ENCODE results near the gene ENGASE.

ENGASE gene

DNA sequence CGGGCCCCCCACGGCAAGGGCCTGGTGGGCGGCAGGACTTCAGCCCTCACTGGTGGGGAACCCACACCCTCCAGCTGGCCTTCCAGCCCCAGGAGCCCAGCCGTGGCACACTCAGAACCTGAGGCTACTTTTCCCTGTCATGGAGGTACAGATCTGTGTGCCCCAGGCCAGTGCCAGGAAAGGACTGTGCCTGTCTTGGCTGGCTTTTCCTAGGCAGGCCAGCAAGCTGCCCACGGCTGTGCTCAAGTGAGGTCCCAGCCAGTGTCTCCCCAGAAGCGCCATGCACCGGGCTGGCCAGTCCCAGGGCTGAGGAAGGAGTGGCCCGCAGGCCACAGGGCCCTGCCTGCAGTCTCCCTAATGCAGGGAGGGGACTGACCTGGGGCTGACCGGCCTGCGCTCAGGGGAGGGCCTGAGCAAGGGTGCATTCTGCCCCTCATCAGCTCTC, 16.6 kb downstream of the ENGASE start:
- no peak for DNase-seq (ENCODE audit: low read depth in 2 of 2)

DNA sequence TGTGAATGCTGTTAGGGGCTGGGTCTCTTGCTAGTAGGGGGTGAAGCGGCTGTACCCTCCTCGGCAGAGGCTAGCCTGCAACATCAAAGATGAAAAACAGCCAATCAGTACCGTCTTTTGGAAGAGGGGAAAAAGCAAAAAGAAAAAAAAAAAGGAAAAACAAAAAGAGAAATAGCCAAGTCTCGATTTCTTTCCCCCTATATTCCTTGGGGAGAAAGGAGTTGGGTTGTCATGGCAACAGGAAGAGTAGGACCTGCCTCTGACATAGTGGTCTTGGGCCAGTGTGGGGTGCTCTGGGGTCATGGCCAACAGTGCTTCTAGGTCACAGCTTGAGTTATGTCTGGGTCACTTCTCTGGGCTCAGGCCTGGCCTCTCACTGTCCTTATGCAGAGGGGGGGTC, 17.9 kb downstream of the ENGASE start:
- no peak for DNase-seq (ENCODE audit: low read depth in 2 of 2)

DNA sequence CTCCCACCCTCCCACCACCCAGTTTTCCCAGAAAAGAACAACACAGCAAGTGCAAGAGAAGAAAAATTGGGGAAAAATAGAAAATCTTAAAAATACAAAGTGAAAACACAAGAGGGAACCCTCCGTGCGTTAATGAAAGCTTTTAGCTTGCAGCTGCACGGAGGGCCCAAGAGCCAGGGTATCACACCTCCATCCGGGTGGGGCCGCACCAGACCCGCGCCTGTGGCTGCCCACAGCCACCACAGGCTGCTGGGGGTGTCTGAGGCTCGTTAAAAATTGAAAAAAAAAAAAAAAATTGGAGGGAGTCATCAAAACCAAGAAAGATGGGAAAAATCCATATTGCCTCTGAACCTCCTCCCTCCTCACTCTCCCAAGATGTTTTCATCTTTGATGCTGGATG, 18.6 kb downstream of the ENGASE start:
- DNase-seq (ENCODE audit: low read depth in 2 of 2) = no peak

DNA sequence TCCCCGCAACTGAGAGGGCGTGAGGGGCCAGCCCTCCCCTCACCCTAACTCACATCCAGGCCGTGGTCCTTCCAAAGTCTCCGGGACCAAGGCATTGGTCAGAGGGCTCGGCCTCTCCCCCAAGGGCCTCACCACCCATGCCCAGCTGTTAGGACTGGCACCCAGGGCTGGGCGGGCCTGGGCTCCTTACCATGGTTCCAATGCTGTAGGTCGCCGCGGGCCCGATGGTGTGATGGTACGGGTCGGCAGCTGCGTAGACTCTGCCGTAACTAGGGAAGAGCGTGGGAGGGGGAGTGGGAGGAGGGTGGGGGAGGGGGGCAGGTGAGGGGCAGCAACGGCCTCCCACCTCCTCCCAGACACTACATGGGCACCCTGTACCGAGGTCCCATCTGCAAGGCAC, 19.6 kb downstream of the ENGASE start:
- DNase-seq (ENCODE audit: low read depth in 2 of 2) = no peak

DNA sequence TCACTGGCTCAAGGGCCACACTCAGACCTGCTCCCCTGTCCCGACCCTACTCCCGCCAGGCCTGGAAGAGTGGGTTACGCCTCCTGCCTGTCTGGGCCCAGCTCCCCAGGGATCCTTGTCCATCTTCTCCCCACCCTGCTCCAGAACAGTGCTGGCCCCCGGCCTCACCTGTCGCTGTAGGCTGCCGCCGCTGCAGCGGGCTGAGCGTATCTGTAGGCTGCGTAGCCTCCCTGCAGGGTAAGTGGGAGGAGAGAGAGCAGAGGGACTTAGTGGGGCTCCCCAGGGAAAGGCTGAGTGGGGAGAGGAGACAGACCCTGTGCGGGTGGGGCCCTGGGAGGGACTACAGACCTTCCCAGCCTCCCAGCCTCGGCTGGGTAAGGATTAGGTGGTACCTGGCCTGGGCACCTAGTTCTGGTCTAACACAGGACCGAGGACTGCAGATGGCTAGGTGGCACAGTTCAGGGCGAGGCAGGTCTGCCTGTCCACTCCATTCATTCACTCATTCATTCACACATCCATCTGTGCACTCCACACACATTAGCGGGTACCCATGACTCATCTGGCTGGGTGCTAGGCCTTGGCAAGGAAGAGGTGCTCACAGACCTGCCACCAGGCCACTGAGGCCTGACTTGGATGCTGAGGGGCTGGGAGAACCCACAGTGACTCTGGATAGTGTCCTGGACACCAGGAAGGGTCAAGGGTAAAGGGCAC, 20.9 kb downstream of the ENGASE start:
- no peak for DNase-seq (ENCODE audit: low read depth in 2 of 2)

DNA sequence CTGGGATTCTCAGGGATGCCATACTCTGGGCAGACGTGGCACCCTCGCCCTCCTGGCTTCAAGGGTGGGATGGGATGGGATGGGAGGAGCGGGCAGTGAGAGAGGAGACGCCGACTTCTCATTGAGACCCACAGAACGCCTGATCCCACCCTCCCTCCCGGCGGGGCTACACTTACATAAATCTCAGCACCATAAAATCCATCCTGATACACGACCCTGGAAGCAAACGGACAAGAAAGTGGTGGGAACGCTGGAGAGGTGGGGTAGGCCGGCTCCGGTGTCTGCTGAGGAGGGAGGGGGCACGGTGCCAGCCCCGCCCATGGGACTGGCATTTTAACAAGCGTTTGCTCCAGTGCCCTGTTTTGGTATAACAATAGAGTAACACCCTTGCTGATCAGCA, 21.9 kb downstream of the ENGASE start:
- no peak for DNase-seq (ENCODE audit: low read depth in 2 of 2)

DNA sequence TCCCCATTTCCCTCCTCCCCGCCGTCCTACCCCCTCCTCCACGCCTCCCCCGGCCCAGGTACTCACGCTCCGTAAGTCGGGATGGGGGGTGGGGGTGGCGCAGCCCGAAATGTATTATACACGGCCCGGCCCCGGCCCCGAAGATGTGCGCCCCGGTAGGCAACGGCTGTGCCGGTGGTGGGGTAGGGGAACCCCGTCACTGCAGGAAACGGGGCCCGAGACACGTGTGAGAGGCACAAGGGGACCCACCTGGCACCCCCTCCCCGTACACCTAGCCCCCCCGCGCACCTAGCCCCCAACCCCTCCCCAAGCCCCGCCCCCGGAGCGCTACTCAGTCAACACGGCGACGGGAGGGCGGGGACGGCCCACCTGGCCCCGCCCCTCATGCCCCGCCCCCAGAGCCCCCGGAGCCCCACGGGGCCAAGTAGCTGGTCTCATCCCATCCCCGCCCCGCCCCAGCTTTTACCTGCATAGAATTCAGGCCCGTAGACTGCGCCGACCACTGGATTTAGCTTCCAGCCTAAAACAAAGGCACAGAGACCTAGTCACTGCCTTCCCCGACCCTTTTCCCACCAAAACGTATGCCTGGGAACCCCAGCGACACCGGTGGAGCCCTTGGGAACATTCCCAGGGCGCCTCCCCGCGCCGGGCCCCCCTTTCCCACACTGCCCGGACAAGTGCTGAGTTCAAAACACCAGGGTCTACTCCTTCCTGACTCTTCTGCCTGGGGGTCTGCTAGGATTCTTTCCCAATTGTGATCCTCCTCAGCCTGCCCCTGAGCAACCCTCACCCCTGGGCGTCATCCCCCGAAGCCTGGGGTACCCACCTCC, 22.8 kb downstream of the ENGASE start:
- no peak for DNase-seq (ENCODE audit: low read depth in 2 of 2)

DNA sequence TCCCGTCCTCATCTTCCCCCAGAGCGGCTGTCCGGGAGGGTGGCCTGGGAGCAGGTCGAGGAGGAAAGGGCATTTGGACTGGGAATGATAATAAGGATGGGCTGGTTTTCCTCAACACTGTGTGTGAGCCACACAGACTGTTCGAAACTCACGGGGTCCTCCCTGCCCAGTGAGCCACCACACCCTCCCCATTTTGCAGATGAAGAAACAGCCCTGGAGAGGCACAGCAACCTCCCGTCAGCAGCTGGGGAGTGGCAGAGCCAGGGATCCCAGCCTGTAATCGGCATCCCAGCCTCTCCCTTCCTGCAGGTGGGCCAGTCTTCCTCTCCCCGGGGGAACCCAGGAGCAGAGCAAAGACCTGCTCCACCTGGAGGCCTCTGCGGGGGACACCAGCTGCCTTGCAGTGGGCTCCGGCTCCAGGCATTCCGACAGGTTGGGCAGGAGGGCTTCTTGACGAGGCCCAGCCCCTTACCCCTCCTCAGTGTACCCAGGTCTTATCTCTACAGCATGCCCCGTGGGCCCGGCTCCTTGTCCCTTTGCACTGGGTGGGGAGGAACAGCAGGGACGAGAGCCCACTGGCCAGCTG, 23.8 kb downstream of the ENGASE start:
- no peak for DNase-seq (ENCODE audit: low read depth in 2 of 2)

DNA sequence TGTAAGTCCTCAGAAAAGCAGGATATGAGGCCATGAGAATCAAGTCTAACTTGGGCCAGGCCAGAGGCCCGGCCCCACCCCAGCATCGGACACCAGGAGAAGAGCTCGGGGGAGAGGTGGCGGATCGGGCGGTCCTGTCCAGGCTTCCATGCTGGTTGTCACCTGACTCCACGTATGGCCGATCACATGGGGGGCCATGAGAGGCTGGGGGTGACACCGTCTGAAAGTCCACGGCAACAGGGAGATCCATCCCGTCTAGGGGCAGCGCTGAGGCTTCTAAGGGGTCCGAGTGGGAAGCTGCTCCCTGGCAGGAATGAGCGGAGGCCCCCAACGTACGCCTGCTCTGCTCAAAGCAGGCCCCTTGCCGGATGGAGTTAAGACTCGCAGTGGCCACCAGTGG, 25.8 kb downstream of the ENGASE start:
- DNase-seq (ENCODE audit: low read depth in 2 of 2) = no peak

DNA sequence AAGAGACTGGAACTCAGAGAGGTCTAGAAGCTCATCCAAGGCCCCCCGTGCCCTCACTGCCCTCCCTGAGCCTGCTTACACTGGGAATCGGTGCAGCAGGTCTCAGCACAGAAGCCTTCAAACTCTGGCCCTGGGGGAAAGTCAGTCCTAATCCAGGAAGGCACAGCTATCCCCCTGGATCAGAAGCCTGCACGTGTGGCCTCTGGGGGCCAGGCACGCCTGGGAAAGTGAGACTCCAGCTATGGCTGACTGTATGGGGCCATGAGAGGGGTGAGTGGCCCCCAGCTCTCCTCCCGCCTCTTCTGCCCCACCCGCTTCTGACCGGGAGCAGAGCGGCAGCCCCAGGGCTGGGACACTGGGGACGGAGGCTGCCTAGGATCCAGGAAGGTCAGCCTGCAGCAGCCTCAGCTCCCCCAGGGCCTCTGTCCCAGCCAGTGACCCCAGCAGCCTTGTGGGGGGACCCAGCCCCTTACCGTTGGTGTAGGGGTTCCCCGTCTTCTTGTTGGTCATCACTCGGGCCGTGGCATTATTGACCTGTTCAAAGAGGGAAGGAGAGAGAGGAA, 26.6 kb downstream of the ENGASE start:
- DNase-seq (ENCODE audit: low read depth in 2 of 2) = no peak

DNA sequence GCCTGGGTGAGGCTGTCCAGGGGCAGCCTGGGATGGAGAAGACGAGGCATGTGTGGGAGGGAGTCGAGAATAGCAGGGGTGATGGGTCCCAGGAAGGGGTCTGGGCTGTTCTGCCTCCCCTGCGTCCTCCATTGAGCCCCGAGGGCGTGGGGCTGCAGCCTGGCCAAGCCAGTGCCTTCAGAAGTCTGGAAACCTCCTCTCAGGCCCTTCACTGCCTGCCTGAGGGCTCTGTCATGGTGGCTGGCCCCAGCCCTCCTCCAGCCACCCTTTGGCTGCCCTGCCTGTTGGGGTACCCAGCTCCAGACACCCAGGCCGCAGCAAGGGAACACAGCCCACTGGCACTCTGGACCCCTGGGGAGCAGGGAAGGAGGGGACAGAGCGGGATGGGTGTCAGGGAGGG, 27.6 kb downstream of the ENGASE start:
- DNase-seq (ENCODE audit: low read depth in 2 of 2) = no peak

DNA sequence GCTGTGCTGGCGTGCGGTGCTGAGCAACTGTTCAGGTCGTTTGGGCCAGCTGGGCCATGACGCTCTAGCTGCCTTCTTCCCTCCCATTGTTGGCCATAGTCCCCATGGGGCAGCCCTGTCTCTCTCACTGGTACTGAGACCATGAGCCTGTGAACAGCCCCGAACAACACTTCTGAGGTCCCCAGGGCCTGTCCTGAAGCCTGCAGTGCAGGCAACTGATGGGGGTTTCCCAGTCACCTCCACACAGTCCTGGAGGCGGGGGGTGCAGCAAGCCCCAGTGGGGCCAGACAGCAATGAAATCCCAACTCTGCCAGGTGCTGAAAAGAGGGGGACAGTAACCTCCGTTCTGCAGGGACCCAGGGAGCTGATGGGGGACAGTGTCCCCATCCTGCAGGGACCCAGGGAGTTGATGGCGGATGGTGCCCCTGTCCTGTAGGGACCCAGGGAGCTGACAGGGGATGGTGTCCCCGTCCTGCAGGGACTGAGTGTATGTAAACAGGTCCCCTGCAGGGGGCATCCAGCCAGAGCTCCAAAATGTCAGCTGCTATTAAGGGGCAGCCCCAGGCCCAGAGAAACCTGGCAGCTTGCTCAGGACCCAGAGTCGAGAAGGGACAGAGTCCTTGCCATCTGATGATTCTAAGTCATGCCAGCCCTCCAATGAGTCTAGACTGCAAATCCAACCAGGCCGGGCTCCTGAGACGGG, 30.4 kb downstream of the ENGASE start:
- DNase-seq (ENCODE audit: low read depth in 2 of 2) = no peak

DNA sequence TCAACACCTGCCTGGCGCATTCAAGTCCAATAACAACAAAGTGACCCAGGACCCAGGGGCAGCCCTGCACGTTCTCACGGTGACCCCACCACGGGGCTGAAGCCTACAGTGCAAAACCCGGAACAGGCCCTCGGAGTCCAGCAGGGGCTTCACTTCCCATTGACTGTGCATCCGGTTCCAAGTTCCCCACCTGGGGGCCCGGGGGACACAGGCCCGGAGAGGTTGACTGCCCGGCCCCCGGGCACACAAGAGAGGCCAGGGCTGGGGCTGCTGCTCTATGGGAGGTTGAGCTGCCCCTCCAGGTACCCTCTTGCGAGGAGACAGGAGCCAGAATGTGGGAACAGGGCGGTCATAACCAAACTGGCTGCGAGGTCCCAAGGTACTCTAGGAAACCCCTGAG, 31.3 kb downstream of the ENGASE start:
- no peak for DNase-seq (ENCODE audit: low read depth in 2 of 2)

DNA sequence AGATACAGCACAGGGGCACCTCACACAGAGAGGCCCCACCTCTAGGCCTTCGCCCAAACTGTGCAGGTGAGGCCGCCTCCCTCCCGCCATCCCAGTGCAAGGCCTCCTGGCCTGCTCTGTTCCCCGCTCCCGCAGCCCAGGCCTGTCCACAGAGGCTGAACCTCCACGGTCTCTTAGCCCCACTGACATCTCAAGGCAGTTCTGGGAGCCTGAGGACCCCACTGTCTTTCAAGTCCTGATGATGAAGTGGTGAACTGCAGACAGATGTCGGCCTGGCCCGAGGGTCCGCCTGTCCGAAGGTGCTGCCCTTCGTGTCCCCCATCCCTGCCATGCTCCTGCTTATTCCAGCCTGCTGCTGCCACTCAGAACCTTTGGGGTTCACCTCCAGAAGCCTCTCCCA, 32.3 kb downstream of the ENGASE start:
- no peak for DNase-seq (ENCODE audit: low read depth in 2 of 2)

DNA sequence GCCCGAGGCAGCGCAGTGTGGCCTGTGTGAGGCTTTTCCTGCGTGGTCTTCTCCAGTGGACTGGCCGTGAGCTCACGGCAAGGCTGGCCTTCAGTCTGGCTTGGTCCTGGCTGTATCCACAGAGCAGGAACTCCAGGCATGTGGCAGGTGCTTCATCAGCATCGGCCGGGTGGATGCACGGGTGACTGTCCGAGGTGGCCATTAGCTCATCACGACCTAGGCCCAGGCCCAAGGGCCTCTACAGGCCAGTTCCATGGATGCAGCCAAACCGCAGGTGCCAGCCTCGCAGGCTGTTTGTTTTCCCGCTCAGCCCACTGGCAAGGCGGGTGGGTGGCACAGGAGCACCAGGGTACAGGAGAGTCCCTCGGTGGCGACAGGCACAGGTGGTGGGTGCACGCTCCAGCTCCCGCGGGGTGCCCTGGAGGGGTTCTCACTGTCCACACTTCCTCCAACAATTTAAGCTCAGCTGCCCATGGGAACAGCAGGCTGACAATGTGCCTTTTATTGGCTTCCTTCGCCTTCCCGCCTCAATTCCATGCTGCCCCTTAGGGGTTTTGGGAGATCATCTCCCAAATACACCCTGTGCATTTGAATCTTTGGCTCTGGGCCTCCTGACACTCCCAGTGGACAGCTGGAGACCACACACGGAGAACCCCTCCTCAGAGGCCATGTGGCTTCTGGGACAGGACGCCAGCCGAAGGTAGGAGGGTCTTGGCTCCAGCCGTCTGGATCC, 33.0 kb downstream of the ENGASE start:
- DNase-seq (ENCODE audit: low read depth in 2 of 2) = no peak

DNA sequence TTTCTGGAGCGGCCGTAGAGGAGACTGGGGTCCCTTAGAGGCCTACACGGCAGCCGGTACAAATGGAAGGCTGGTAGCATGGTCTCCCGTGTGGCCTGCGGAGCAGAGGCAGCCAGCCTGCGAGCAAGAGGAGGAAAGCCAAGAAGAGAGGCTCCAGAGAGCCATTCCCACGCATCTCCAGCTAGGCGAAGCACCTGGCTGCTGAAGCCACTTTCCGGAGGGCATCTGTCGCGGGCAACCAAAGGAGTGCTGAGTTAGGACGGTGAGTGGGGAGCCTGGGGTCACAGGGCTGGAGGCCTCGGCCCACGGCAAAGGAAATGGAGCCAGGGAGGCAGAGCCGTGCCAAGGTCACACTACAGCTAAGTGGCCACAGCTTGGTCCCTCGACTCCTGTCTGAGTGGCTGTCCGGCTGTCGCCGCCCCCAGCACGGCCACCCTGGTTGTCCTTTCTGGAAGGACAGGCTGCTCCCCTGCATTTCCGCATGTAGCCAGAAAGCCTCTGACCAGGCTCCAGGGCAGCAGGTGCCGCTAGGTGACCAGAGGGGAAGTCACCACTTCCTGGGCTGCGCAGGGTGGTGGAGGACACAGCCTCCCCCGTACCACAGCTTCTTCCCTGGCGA, 33.7 kb downstream of the ENGASE start:
- DNase-seq (ENCODE audit: low read depth in 2 of 2) = no peak

DNA sequence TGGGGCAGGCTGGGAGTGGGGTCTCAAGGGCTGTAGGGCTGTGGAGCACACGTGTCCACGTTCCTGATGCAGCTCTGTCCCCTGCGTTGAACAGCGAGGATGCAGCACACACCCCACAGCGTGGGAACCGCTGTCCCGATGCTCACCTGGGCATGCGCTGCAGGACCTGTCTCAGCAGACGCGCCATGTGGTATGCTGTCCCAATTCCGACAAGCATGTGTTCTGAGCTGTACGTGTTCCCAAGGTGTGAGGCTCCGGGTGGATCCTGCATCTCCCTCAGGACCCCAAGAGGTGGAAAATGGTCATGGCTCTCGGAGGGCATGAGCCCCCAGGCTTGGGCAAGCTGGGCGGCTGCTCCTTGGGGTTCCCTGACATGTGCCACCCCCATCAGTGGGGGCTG, 34.2 kb downstream of the ENGASE start:
- no peak for DNase-seq (ENCODE audit: low read depth in 2 of 2)

DNA sequence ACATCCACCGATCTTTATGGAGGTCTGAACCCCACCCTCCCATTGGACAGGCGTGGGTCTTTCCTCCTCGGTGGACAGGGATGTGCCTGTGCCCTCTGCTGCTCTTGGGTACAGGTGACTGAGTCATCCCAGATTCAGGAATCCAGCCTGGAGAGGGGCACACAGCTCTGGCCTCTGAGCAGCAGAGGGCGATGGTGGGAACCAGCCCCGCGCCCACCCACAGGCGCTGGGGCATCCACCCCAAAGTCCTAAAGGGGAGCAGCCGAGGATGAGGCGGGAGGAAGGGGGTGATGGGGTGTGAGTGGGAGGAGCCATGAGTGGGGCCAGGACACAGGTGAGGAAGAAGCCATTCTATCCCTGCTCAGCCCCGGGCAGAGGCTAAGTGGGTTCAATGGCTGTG, 35.0 kb downstream of the ENGASE start:
- no peak for DNase-seq (ENCODE audit: low read depth in 2 of 2)

DNA sequence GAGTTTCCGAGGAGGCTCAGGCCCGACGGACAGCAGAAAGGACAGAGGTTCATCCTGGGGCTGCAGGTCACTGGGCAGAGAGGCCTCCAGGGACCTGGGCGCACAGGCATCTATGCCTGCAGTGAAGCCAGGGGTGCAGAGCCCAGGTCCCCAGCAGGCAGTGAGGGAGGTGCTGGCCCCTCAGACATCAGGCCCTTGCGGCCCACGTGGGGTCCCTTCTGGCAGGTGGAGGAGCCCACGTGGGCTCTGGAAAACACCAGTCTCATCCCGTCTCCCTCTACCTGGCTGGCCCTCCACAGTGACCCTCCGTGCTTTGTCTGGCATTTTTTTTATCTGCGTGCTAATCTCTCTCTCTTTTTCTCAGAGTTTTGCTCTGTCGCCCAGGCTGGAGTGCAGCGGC, 36.5 kb downstream of the ENGASE start:
- no peak for DNase-seq (ENCODE audit: low read depth in 2 of 2)

DNA sequence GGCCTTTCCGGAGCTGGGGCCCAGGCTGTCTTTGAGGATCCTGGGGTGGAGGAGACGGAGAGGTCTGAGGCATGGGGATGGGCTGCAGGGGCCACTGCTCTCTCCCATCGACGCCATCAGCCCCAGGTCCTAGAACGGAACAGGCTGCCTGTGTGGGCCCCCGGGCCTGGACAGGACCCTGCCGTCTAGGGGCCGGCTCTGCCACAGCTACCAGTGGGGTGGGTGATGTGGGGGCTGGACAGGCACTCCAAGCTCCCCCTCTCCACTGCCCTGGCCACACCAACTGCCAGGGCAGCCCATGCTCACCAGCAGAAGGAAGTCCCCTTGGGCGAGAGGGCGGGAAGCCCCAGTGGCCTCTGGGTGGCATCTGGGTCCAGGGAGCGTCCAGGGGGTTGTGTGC, 37.8 kb downstream of the ENGASE start:
- DNase-seq (ENCODE audit: low read depth in 2 of 2) = no peak

Measured in stimulated activated CD4-positive, alpha-beta T cell treated with anti-CD3 and anti-CD28 coated beads, Interleukin-1b, Interleukin-23, amount 100 ng/mL, for 1 hour (primary cell).